Panc1 (cell line): ENCODE measurements around the gene SYNE1.

Experiments
- CTCF ChIP-seq: fragments of 450-650 bp; IDR thresholded peaks from 2 replicates; pipeline ENCODE4 v1.5.1; 2017; ENCODE audit warnings: mild to moderate bottlenecking
- SIN3A ChIP-seq: IDR thresholded peaks from 2 replicates; pipeline ENCODE4 v1.6.1; 2012; ENCODE audit warnings: low read depth, mild to moderate bottlenecking, low read length, moderate library complexity, borderline replicate concordance; ENCODE audit not compliant: insufficient read depth
- TCF7L2 ChIP-seq: IDR thresholded peaks from 2 replicates; pipeline ENCODE4 v1.6.1; 2011; ENCODE audit warnings: mild to moderate bottlenecking, low read depth, low read length, inconsistent platforms

- TF ChIP-seq CTCF (no peak), SIN3A (no peak), TCF7L2 (no peak)
Measured at GRCh38 chr6:152173321-152173720, 463.8 kb downstream of the SYNE1 start.
